Measurements from ENCODE around the gene C2orf49. TPM values are rescaled to one million over a fixed set of nuclear protein-coding genes. Genes with fewer than 3 reads are reported as not detected.
A peak's percentile ranks its signal among the peaks of the same experiment; 100 is the strongest.

Gene C2orf49
- total RNA-seq, 2 donors from 2014 or later, result 18.1 to 22.2 TPM

GRCh38 chr2:105321875-105322646, 15.3 kb upstream of the C2orf49 start:
- 92% methylated on average over 3 of the region's 3 CpGs; no CpG with 5 or more reads in 1 of the 2 experiments for WGBS, 2 experiments (ENCODE audit: insufficient coverage in 1 of 2, insufficient read length in 1 of 2)
- Histone ChIP-seq H3K36me3 (ENCODE audit: control insufficient read depth, insufficient read depth, low read length) (no peaks in the 10 kb centered on the region), H3K27ac (ENCODE audit: low read depth, low read length) (no peak overlapping the region), H3K4me3 (ENCODE audit: low read length) (no peak overlapping the region), H3K9me3 (ENCODE audit: control insufficient read depth, low read length) (no peaks in the 10 kb centered on the region), H3K9ac (ENCODE audit: extremely low read depth, low read length, poor library complexity, severe bottlenecking) (no peak overlapping the region), H3K4me1 (ENCODE audit: control insufficient read depth, insufficient read depth, low read length) (no peaks in the 10 kb centered on the region), H3K27me3 (ENCODE audit: control insufficient read depth, insufficient read depth, low read length, poor library complexity, severe bottlenecking) (no peaks in the 10 kb centered on the region)
- H3K27me3 Mint-ChIP-seq (ENCODE audit: insufficient read depth), result no peaks in the 10 kb centered on the region
- H3K4me3 Mint-ChIP-seq, result no peak overlapping the region
- H3K9me3 Mint-ChIP-seq, result no peaks in the 10 kb centered on the region
- DNase-seq, result no peak
- no peaks in the 10 kb centered on the region for H3K36me3 Mint-ChIP-seq (ENCODE audit: low read depth)
- peaks cover 25% of the 10 kb centered on the region for H3K4me1 Mint-ChIP-seq
- no peak overlapping the region for H3K27ac Mint-ChIP-seq
- no peak for TF ChIP-seq CTCF (conservative IDR thresholded peaks at IDR 0.05)

GRCh38 chr2:105323111-105323510, 14.2 kb upstream of the C2orf49 start:
- Histone ChIP-seq H3K27ac (ENCODE audit: low read depth, low read length) (no peak overlapping the region), H3K36me3 (ENCODE audit: control insufficient read depth, insufficient read depth, low read length) (no peaks in the 10 kb centered on the region), H3K27me3 (ENCODE audit: control insufficient read depth, insufficient read depth, low read length, poor library complexity, severe bottlenecking) (no peaks in the 10 kb centered on the region), H3K4me1 (ENCODE audit: control insufficient read depth, insufficient read depth, low read length) (no peaks in the 10 kb centered on the region), H3K4me3 (ENCODE audit: low read length) (no peak overlapping the region), H3K9ac (ENCODE audit: extremely low read depth, low read length, poor library complexity, severe bottlenecking) (no peak overlapping the region), H3K9me3 (ENCODE audit: control insufficient read depth, low read length) (no peaks in the 10 kb centered on the region)
- 86 to 100% methylated on average over 1 to 5 of the region's 5 CpGs for WGBS, 2 experiments (ENCODE audit: insufficient coverage in 1 of 2, insufficient read length in 1 of 2)
- H3K27me3 Mint-ChIP-seq (ENCODE audit: insufficient read depth), result no peaks in the 10 kb centered on the region
- peaks cover 25% of the 10 kb centered on the region for H3K4me1 Mint-ChIP-seq
- TF ChIP-seq CTCF (conservative IDR thresholded peaks at IDR 0.05), result no peak
- DNase-seq, result no peak
- no peak overlapping the region for H3K4me3 Mint-ChIP-seq
- no peaks in the 10 kb centered on the region for H3K36me3 Mint-ChIP-seq (ENCODE audit: low read depth)
- H3K9me3 Mint-ChIP-seq, result no peaks in the 10 kb centered on the region
- H3K27ac Mint-ChIP-seq, result no peak overlapping the region

GRCh38 chr2:105324101-105324500, 13.2 kb upstream of the C2orf49 start:
- no peak overlapping the region for H3K9ac ChIP-seq (ENCODE audit: extremely low read depth, low read length, poor library complexity, severe bottlenecking)
- DNase-seq, result no peak
- no peak overlapping the region for H3K4me3 ChIP-seq (ENCODE audit: low read length)
- Mint-ChIP-seq H3K9me3 (no peaks in the 10 kb centered on the region), H3K27me3 (ENCODE audit: insufficient read depth) (no peaks in the 10 kb centered on the region), H3K27ac (peak overlapping the region; percentile 83), H3K36me3 (ENCODE audit: low read depth) (no peaks in the 10 kb centered on the region), H3K4me1 (peaks cover 32% of the 10 kb centered on the region), H3K4me3 (no peak overlapping the region)
- H3K9me3 ChIP-seq (ENCODE audit: control insufficient read depth, low read length), result no peaks in the 10 kb centered on the region
- H3K4me1 ChIP-seq (ENCODE audit: control insufficient read depth, insufficient read depth, low read length), result no peaks in the 10 kb centered on the region
- WGBS, 2 experiments (ENCODE audit: insufficient coverage in 1 of 2, insufficient read length in 1 of 2), result 95 to 98% methylated on average over 2 to 4 of the region's 4 CpGs
- H3K27ac ChIP-seq (ENCODE audit: low read depth, low read length), result no peak overlapping the region
- no peak for TF ChIP-seq CTCF (conservative IDR thresholded peaks at IDR 0.05)
- H3K36me3 ChIP-seq (ENCODE audit: control insufficient read depth, insufficient read depth, low read length), result no peaks in the 10 kb centered on the region
- H3K27me3 ChIP-seq (ENCODE audit: control insufficient read depth, insufficient read depth, low read length, poor library complexity, severe bottlenecking), result no peaks in the 10 kb centered on the region
